Measurements from ENCODE around the gene CHST1.

Gene CHST1

GRCh38 chr11:45643598-45644260 lies 21.7 kb downstream of the CHST1 start:
- FAIRE-seq: no peak

- no peak for FAIRE-seq
Measured at GRCh38 chr11:45641961-45642360, 23.5 kb downstream of the CHST1 start.

GRCh38 chr11:45638051-45638450 lies 27.4 kb downstream of the CHST1 start:
- no peak for FAIRE-seq

- FAIRE-seq: no peak
Measured at GRCh38 chr11:45635907-45636306, 29.5 kb downstream of the CHST1 start.

GRCh38 chr11:45625611-45626010 lies 39.8 kb downstream of the CHST1 start:
- no peak for FAIRE-seq

GRCh38 chr11:45624095-45624494 lies 41.3 kb downstream of the CHST1 start:
- FAIRE-seq: no peak

GRCh38 chr11:45622861-45623260 lies 42.6 kb downstream of the CHST1 start:
- no peak for FAIRE-seq

- no peak for FAIRE-seq
Measured at GRCh38 chr11:45622283-45622682, 43.1 kb downstream of the CHST1 start.

GRCh38 chr11:45621588-45621987 lies 43.8 kb downstream of the CHST1 start:
- no peak for FAIRE-seq

- FAIRE-seq: no peak
Measured at GRCh38 chr11:45620243-45620642, 45.2 kb downstream of the CHST1 start.

GRCh38 chr11:45618897-45619296 lies 46.5 kb downstream of the CHST1 start:
- FAIRE-seq: no peak

- FAIRE-seq: no peak
Measured at GRCh38 chr11:45617871-45618601, 47.4 kb downstream of the CHST1 start.

GRCh38 chr11:45616802-45617549 lies 48.4 kb downstream of the CHST1 start:
- FAIRE-seq: no peak

GRCh38 chr11:45615182-45615792 lies 50.1 kb downstream of the CHST1 start:
- FAIRE-seq: no peak

- FAIRE-seq: no peak
Measured at GRCh38 chr11:45614196-45614828, 51.1 kb downstream of the CHST1 start.

GRCh38 chr11:45610627-45611026 lies 54.8 kb downstream of the CHST1 start:
- FAIRE-seq: no peak

GRCh38 chr11:45609902-45610301 lies 55.5 kb downstream of the CHST1 start:
- no peak for FAIRE-seq

- no peak for FAIRE-seq
Measured at GRCh38 chr11:45609337-45609736, 56.1 kb downstream of the CHST1 start.

- FAIRE-seq: no peak
Measured at GRCh38 chr11:45607995-45608394, 57.4 kb downstream of the CHST1 start.

- FAIRE-seq: no peak
Measured at GRCh38 chr11:45606514-45607281, 58.7 kb downstream of the CHST1 start.

- FAIRE-seq: no peak
Measured at GRCh38 chr11:45605051-45605450, 60.4 kb downstream of the CHST1 start.
